ENCODE results near the gene PTCH1. TPM values are rescaled to one million over a fixed set of nuclear protein-coding genes. Genes with fewer than 3 reads are reported as not detected.

PTCH1 gene
- total RNA-seq, 1 experiment from 2014 or later, result 33.4 TPM

- no TSS peak for BruUV-seq (replicated peaks)
- H4K20me1 ChIP-seq (ENCODE audit: insufficient read depth), result no peaks in the 10 kb centered on the region
- H3K4me2 ChIP-seq, result no peak overlapping the region
- peaks cover 19% of the 10 kb centered on the region for H3F3A ChIP-seq (ENCODE audit: insufficient read depth, low read depth)
- no peak for DNase-seq
- no peaks in the 10 kb centered on the region for H3K27me3 ChIP-seq (ENCODE audit: insufficient read depth, low read depth)
- peaks cover 20% of the 10 kb centered on the region for H3K4me1 ChIP-seq (replicated peaks; ENCODE audit: insufficient read depth)
- no peak overlapping the region for H2AFZ ChIP-seq
- H3K79me2 ChIP-seq (ENCODE audit: low read depth), result peaks cover 22% of the 10 kb centered on the region
- intact Hi-C loops (cut with micrococcal nuclease; ENCODE audit: unreplicated experiment), result no loop called here
- H3K9me3 ChIP-seq (ENCODE audit: insufficient read depth, low read depth), result no peaks in the 10 kb centered on the region
- H3K4me3 ChIP-seq, result no peak overlapping the region
- H3K27ac ChIP-seq, result no peak overlapping the region
- TF ChIP-seq EZH2 (IDR thresholded peaks at IDR 0.05; ENCODE audit: low read depth) (no peak), CTCF (conservative IDR thresholded peaks at IDR 0.05) (no peak)
- H3K36me3 ChIP-seq (ENCODE audit: low read depth), result 0 out of 2 replicates have a peak, but pooled peaks cover 3% of the 10 kb centered on the region
- POLR2A ChIA-PET (ENCODE audit: unreplicated experiment), result no interaction called here
- CTCF ChIA-PET, result no interaction called here
- H3K9me2 ChIP-seq (ENCODE audit: insufficient read depth), result no peaks in the 10 kb centered on the region
Observed at GRCh38 chr9:95429096-95429495, 87.7 kb downstream of the PTCH1 start.

DNA sequence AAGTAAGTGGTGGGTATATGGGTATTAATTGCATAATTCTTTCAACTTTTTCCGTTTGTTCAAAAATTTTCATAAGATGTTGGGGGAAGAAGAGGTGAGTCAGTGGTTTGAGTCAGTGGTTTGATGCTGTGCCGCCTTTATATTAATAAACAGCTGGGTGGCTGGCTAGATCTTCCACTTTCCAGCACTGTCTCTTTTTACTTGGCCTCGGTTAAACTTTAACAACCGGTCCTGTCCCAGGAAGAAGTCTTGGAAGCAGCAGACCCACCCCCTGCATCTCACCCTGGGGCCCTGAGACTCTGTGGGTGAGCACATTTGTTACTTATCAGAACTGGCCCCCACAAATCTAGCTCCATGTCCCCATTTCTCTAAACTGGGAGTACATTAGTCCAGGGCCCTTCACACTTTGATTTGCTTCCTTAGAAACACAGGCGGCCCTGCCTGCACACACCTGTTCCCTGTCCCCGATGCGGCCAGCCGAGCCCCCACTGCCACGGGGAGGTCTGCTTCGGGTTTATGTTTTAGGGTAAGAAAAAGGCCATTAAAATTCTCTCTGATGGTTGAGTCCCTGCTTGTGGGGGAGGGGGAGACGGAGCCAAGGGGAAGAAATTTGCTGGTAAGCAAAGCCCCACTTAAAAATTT is 90.7 kb downstream of the PTCH1 start:
- Histone ChIP-seq H3K79me2 (ENCODE audit: low read depth) (peaks cover 43% of the 10 kb centered on the region), H3K4me1 (replicated peaks; ENCODE audit: insufficient read depth) (peaks cover 12% of the 10 kb centered on the region), H4K20me1 (ENCODE audit: insufficient read depth) (no peaks in the 10 kb centered on the region), H3K4me3 (peak overlapping the region; percentile 92), H3F3A (ENCODE audit: insufficient read depth, low read depth) (peaks cover 19% of the 10 kb centered on the region; the same call in 1 of the 2 replicates), H3K9me2 (ENCODE audit: insufficient read depth) (no peaks in the 10 kb centered on the region), H3K36me3 (ENCODE audit: low read depth) (peaks cover 23% of the 10 kb centered on the region), H3K27me3 (ENCODE audit: insufficient read depth, low read depth) (no peaks in the 10 kb centered on the region), H3K9me3 (ENCODE audit: insufficient read depth, low read depth) (peaks cover 21% of the 10 kb centered on the region), H3K4me2 (peak overlapping the region; percentile 86), H3K27ac (peak overlapping the region; percentile 87), H2AFZ (peak overlapping the region; percentile 84)
- TSS peak; percentile 87 for BruUV-seq (replicated peaks)
- peak in 1 of 2 experiments; percentile 20 for DNase-seq
- ChIA-PET CTCF (no interaction called here), POLR2A (ENCODE audit: unreplicated experiment) (interaction anchor here (0.6 to 0.7 kb wide), 5 partner anchors 26 to 164 kb away, joined by 3 to 22 read pairs (median 5); no protein-coding TSS in a partner anchor)
- intact Hi-C loops (cut with micrococcal nuclease; ENCODE audit: unreplicated experiment), result loop anchor here (1.0 to 2.0 kb wide), 3 partner anchors 43 to 109 kb away; partner anchors contain the start of gene FANCC
- TF ChIP-seq EZH2 (IDR thresholded peaks at IDR 0.05; ENCODE audit: low read depth) (no peak), CTCF (conservative IDR thresholded peaks at IDR 0.05) (no peak)

GRCh38 chr9:95422650-95423049 is 94.1 kb downstream of the PTCH1 start:
- Histone ChIP-seq H3F3A (ENCODE audit: insufficient read depth, low read depth) (peaks cover 19% of the 10 kb centered on the region; the same call in 1 of the 2 replicates), H3K4me3 (no peak overlapping the region), H3K27me3 (ENCODE audit: insufficient read depth, low read depth) (no peaks in the 10 kb centered on the region), H2AFZ (no peak overlapping the region), H3K4me1 (replicated peaks; ENCODE audit: insufficient read depth) (peaks cover 12% of the 10 kb centered on the region), H3K4me2 (no peak overlapping the region), H3K36me3 (ENCODE audit: low read depth) (peaks cover 23% of the 10 kb centered on the region), H3K27ac (no peak overlapping the region), H3K79me2 (ENCODE audit: low read depth) (peaks cover 48% of the 10 kb centered on the region), H3K9me3 (ENCODE audit: insufficient read depth, low read depth) (peaks cover 21% of the 10 kb centered on the region), H4K20me1 (ENCODE audit: insufficient read depth) (no peaks in the 10 kb centered on the region), H3K9me2 (ENCODE audit: insufficient read depth) (no peaks in the 10 kb centered on the region)
- intact Hi-C loops (cut with micrococcal nuclease; ENCODE audit: unreplicated experiment), result no loop called here
- TF ChIP-seq CTCF (conservative IDR thresholded peaks at IDR 0.05), result no peak
- no peak for TF ChIP-seq EZH2 (IDR thresholded peaks at IDR 0.05; ENCODE audit: low read depth)
- no TSS peak for BruUV-seq (replicated peaks)
- ChIA-PET CTCF (no interaction called here), POLR2A (ENCODE audit: unreplicated experiment) (no interaction called here)
- DNase-seq, result no peak

All from PC-9 (cell line).